Loucy (cell line): ENCODE data around the gene PTPRN2.

ENCODE experiments used
- H2AFZ ChIP-seq: fragments of 200-600 bp; sonication (generic); 2 replicates; pipeline ENCODE4 v1.6.0; 2016; ENCODE audit warnings: antibody characterized with exemption, mild to moderate bottlenecking, low read length, moderate library complexity
- H3F3A ChIP-seq: fragments of 200-600 bp; 2 replicates; pipeline ENCODE4 v1.6.0; 2016; ENCODE audit warnings: antibody characterized with exemption, low read depth, mild to moderate bottlenecking
- H3K27me3 ChIP-seq: fragments of 200-600 bp; sonication (generic); 2 replicates; pipeline ENCODE4 v1.6.1; 2014; ENCODE audit warnings: low read length, mild to moderate bottlenecking; ENCODE audit not compliant: insufficient read depth, poor library complexity, severe bottlenecking
- H3K36me3 ChIP-seq: fragments of 200-600 bp; sonication (generic); 2 replicates; pipeline ENCODE4 v1.6.1; 2016; ENCODE audit warnings: low read length; ENCODE audit not compliant: insufficient read depth
- H3K4me1 ChIP-seq: fragments of 200-600 bp; sonication (generic); 2 replicates; pipeline ENCODE4 v1.5.1; 2014; ENCODE audit warnings: low read length, mild to moderate bottlenecking; ENCODE audit not compliant: insufficient read depth, poor library complexity, severe bottlenecking
- H3K4me2 ChIP-seq: fragments of 200-600 bp; sonication (generic); 2 replicates; pipeline ENCODE4 v1.6.0; 2014; ENCODE audit warnings: antibody characterized with exemption, low read length, low read depth, mild to moderate bottlenecking; ENCODE audit not compliant: poor library complexity, severe bottlenecking
- H3K4me3 ChIP-seq: fragments of 200-600 bp; sonication (generic); 2 replicates; pipeline ENCODE4 v1.5.1; 2014; ENCODE audit warnings: low read length, mild to moderate bottlenecking, mixed read lengths; ENCODE audit not compliant: poor library complexity, severe bottlenecking
- H3K79me2 ChIP-seq: fragments of 200-600 bp; sonication (generic); 2 replicates; pipeline ENCODE4 v1.6.1; 2014; ENCODE audit warnings: low read length; ENCODE audit not compliant: insufficient read depth
- H3K9ac ChIP-seq: fragments of 200-600 bp; sonication (generic); 2 replicates; pipeline ENCODE4 v1.6.0; 2014; ENCODE audit warnings: mild to moderate bottlenecking, low read depth, low read length, moderate library complexity; ENCODE audit not compliant: poor library complexity, severe bottlenecking
- H3K9me2 ChIP-seq: fragments of 200-600 bp; sonication (generic); replicated peaks from 2 replicates; pipeline ENCODE4 v1.6.1; 2016; ENCODE audit warnings: low read depth, low read length, mixed read lengths
- H3K9me3 ChIP-seq: fragments of 200-600 bp; sonication (generic); 2 replicates; pipeline ENCODE4 v1.6.1; 2014; ENCODE audit warnings: mild to moderate bottlenecking, antibody characterized with exemption, low read length, low read depth; ENCODE audit not compliant: insufficient read depth
- H4K20me1 ChIP-seq: fragments of 200-600 bp; sonication (generic); 2 replicates; pipeline ENCODE4 v1.6.0; 2014; ENCODE audit warnings: antibody characterized with exemption, low read length, mild to moderate bottlenecking; ENCODE audit not compliant: insufficient read depth, poor library complexity, severe bottlenecking
- EZH2phosphoT487 ChIP-seq: fragments of 200-600 bp; IDR thresholded peaks from 2 replicates; pipeline ENCODE4 v1.6.1; 2018; ENCODE audit warnings: antibody characterized with exemption, mild to moderate bottlenecking, moderate library complexity, borderline replicate concordance
- TF ChIP-seq, protein P1 (sequence below): fragments of 200-600 bp; sonication (generic); conservative IDR thresholded peaks from 2 replicates; pipeline ENCODE4 v1.5.1; 2014; ENCODE audit warnings: mild to moderate bottlenecking, antibody characterized with exemption, low read length

PTPRN2 gene

DNA sequence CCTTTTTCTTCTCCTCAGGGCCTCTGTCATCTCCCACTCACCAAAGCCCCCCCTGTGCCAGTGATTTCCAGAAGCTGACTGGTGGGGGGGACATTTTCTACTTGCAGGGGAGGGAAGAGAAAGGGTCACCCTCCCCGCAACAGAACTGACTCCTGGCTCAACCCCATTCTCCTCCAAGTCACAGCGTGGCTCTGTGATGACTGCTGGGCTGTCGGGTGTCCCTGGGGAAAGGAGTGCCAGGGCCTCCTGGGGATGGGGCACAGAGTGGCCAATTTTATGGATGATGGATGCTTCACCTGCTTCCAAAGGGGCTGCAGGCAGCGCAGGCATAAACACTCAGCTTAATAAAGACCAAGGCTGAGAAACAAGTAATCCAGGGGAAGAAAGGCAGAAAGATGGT lies 523.0 kb downstream of the PTPRN2 start:
- H3K36me3 ChIP-seq, result no peaks in the 10 kb centered on the region
- peaks cover 16% of the 10 kb centered on the region; the same call in 1 of the 2 replicates for H3K9me3 ChIP-seq
- no peak overlapping the region for H3K4me3 ChIP-seq
- H3K9ac ChIP-seq, result no peak overlapping the region
- no peak overlapping the region for H3K4me2 ChIP-seq
- H3K27me3 ChIP-seq, result no peaks in the 10 kb centered on the region
- TF ChIP-seq, protein P1, sequence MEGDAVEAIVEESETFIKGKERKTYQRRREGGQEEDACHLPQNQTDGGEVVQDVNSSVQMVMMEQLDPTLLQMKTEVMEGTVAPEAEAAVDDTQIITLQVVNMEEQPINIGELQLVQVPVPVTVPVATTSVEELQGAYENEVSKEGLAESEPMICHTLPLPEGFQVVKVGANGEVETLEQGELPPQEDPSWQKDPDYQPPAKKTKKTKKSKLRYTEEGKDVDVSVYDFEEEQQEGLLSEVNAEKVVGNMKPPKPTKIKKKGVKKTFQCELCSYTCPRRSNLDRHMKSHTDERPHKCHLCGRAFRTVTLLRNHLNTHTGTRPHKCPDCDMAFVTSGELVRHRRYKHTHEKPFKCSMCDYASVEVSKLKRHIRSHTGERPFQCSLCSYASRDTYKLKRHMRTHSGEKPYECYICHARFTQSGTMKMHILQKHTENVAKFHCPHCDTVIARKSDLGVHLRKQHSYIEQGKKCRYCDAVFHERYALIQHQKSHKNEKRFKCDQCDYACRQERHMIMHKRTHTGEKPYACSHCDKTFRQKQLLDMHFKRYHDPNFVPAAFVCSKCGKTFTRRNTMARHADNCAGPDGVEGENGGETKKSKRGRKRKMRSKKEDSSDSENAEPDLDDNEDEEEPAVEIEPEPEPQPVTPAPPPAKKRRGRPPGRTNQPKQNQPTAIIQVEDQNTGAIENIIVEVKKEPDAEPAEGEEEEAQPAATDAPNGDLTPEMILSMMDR, result no peak
- TF ChIP-seq EZH2phosphoT487, result no peak
- H3F3A ChIP-seq, result no peaks in the 10 kb centered on the region
- no peaks in the 10 kb centered on the region for H3K4me1 ChIP-seq
- no peaks in the 10 kb centered on the region for H3K9me2 ChIP-seq
- H3K79me2 ChIP-seq, result no peaks in the 10 kb centered on the region
- H4K20me1 ChIP-seq, result no peaks in the 10 kb centered on the region
- no peak overlapping the region for H2AFZ ChIP-seq

DNA sequence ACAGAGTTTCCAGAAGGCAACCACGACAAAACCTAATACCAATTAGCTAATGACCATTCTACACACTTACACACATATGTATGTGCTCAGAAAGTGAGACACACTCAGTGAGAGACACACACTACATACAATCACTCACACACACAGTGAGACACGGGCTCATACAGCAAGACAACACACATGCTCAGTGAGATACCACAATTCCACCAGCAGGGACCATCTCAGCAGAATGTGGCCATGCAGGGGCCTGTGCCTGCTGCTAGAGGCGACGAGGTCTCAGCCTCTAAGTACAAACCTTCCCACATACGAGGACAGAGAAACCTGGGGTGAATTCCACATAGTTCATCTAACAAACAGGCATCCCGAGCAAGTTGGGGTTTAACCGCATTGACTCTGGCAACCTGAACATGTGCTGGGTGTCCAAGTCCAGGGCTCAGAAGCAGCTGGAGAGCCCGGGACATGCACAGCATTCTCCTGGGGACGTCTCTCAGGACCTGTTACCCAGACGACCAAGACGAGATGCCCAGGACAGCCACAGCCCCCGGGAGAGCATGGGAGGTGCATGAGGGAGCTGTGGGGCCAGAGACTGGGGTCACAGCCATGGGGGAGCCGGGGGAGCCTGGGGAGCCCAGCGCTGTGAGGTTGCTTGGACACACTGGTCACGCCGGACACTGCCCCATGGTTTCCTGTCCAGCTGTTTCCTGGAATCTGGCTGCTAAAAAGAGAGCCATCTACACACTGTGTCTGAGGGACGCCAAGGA lies 523.6 kb downstream of the PTPRN2 start:
- Histone ChIP-seq H3K36me3 (no peaks in the 10 kb centered on the region), H4K20me1 (no peaks in the 10 kb centered on the region), H3K4me3 (no peak overlapping the region), H3K4me2 (no peak overlapping the region), H3K4me1 (no peaks in the 10 kb centered on the region), H3F3A (no peaks in the 10 kb centered on the region), H3K27me3 (no peaks in the 10 kb centered on the region), H2AFZ (no peak overlapping the region), H3K9ac (no peak overlapping the region), H3K9me2 (no peaks in the 10 kb centered on the region), H3K79me2 (no peaks in the 10 kb centered on the region), H3K9me3 (peaks cover 14% of the 10 kb centered on the region; the same call in 1 of the 2 replicates)
- no peak for TF ChIP-seq EZH2phosphoT487
- TF ChIP-seq, protein P1, result no peak

DNA sequence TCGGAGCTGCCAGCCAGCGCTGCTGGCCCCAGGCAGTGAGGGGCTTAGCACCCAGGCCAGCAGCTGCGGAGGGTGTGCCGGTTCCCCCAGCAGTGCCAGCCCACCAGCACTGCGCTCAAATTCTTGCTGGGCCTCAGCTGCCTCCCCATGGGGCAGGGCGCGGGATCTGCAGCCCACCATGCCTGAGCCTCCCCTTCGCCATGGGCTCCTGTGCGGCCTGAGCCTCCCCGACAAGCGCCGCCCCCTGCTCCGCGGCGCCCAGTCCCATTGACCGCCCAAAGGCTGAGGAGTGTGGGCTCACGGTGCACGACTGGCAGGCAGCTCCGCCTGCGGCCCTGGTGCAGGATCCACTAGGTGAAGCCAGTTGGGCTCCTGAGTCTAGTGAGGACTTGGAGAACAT lies 525.0 kb downstream of the PTPRN2 start:
- H3F3A ChIP-seq, result no peaks in the 10 kb centered on the region
- TF ChIP-seq, protein P1, result no peak
- no peak for TF ChIP-seq EZH2phosphoT487
- no peak overlapping the region for H3K4me2 ChIP-seq
- no peaks in the 10 kb centered on the region for H3K27me3 ChIP-seq
- no peak overlapping the region for H3K9ac ChIP-seq
- H3K79me2 ChIP-seq, result no peaks in the 10 kb centered on the region
- no peak overlapping the region for H3K4me3 ChIP-seq
- H2AFZ ChIP-seq, result no peak overlapping the region
- H3K4me1 ChIP-seq, result no peaks in the 10 kb centered on the region
- no peaks in the 10 kb centered on the region for H3K36me3 ChIP-seq
- peaks cover 14% of the 10 kb centered on the region; the same call in 1 of the 2 replicates for H3K9me3 ChIP-seq
- no peaks in the 10 kb centered on the region for H3K9me2 ChIP-seq
- H4K20me1 ChIP-seq, result no peaks in the 10 kb centered on the region
